Endodermal cell (in vitro differentiated cells): Measurements from ENCODE around the gene LAIR2. TPM values are rescaled to one million over a fixed set of nuclear protein-coding genes. Genes with fewer than 3 reads are reported as not detected.
A peak's percentile ranks its signal among the peaks of the same experiment; 100 is the strongest.

Experiments used
- DNase-seq: peaks from one replicate; pipeline ENCODE4 v3.0.0-alpha.2; 2017
- H3K27ac ChIP-seq: 2 replicates; pipeline ENCODE4 v1.5.1; 2013; ENCODE audit warnings: mild to moderate bottlenecking, low read depth, low read length, moderate library complexity
- H3K27me3 ChIP-seq: 2 replicates; pipeline ENCODE4 v1.6.1; 2013; ENCODE audit warnings: mild to moderate bottlenecking, low read length, moderate library complexity; ENCODE audit not compliant: insufficient read depth, control insufficient read depth, poor library complexity, severe bottlenecking
- H3K36me3 ChIP-seq: 2 replicates; pipeline ENCODE4 v1.7.0; 2013; ENCODE audit warnings: mild to moderate bottlenecking, low read length, moderate library complexity; ENCODE audit not compliant: control insufficient read depth, insufficient read depth
- H3K4me1 ChIP-seq: one replicate; pipeline ENCODE4 v1.7.0; 2013; ENCODE audit warnings: low read length; ENCODE audit not compliant: control insufficient read depth, insufficient read depth
- H3K4me3 ChIP-seq: 2 replicates; pipeline ENCODE4 v1.5.1; 2013; ENCODE audit warnings: mild to moderate bottlenecking, low read length, moderate library complexity
- H3K9ac ChIP-seq: 2 replicates; pipeline ENCODE4 v1.6.1; 2013; ENCODE audit warnings: mild to moderate bottlenecking, low read length, moderate library complexity; ENCODE audit not compliant: poor library complexity, severe bottlenecking; ENCODE audit errors: extremely low read depth
- H3K9me3 ChIP-seq: 2 replicates; pipeline ENCODE4 v1.6.1; 2013; ENCODE audit warnings: mild to moderate bottlenecking, low read length, moderate library complexity; ENCODE audit not compliant: control insufficient read depth
- H3K27ac Mint-ChIP-seq: 2 replicates; pipeline ENCODE4 v1.8.0; 2020; ENCODE audit warnings: mixed read lengths
- H3K27me3 Mint-ChIP-seq: 2 replicates; pipeline ENCODE4 v1.8.0; 2021; ENCODE audit warnings: mild to moderate bottlenecking, mixed read lengths; ENCODE audit not compliant: insufficient read depth
- H3K36me3 Mint-ChIP-seq: 2 replicates; pipeline ENCODE4 v1.8.0; 2020; ENCODE audit warnings: low read depth, mixed read lengths
- H3K4me1 Mint-ChIP-seq: 2 replicates; pipeline ENCODE4 v1.8.0; 2020; ENCODE audit warnings: mixed read lengths
- H3K4me3 Mint-ChIP-seq: 2 replicates; pipeline ENCODE4 v1.8.0; 2020; ENCODE audit warnings: mild to moderate bottlenecking, moderate library complexity, mixed read lengths
- H3K9me3 Mint-ChIP-seq: 2 replicates; pipeline ENCODE4 v1.8.0; 2020; ENCODE audit warnings: mild to moderate bottlenecking, mixed read lengths
- WGBS, 2 experiments: methylation state at CpG; one replicate each; pipeline versions ENCODE4 v1.1.5 to v1.1.7; 2013; ENCODE audit warnings: missing lambda C conversion rate in 2 of 2, mixed read lengths in 1 of 2; ENCODE audit not compliant: insufficient coverage in 1 of 2, insufficient read length in 1 of 2; 5-methylcytosine and 5-hydroxymethylcytosine counted together
- total RNA-seq, 2 donors: library from RNA; stranded (reverse); fragmentation: NEBNext Ultra II Directional in 1 of 2; extraction: Animal tissue kit (Norgen Biotek cat#: 25700) in 1 of 2; gene quantifications; 2 replicates in 1 of 2; 3 replicates in 1 of 2; pipeline ENCODE4 v1.2.1, GENCODE V29; 2021
- TF ChIP-seq, protein P1 (sequence below): fragments of 200-600 bp; sonication (generic); conservative IDR thresholded peaks from 2 replicates; pipeline ENCODE4 v1.5.0; 2021; ENCODE audit warnings: antibody characterized with exemption, mild to moderate bottlenecking

LAIR2 gene
- total RNA-seq, 2 donors from 2014 or later, result not detected

DNA sequence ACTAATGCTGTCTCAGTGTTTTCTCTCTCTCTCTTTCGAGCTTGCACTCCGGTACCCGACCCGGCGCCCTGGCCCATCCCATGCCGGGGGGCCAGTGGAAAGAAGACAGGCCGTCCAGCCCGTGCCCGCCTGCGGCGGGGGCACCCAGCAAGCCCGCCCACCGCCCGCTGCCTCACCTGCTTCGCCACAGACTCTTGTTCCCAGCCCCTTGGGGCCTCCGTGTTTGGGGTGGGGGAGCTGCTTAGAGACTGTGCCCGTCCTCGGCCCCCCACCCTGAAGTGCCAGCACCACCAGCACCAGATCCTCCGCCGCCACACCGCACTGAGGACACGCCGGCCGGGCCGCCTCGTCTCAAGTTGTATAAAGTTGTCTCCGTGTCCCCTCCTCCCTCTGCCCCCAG lies 41.4 kb upstream of the LAIR2 start:
- Histone ChIP-seq H3K9me3 (no peaks in the 10 kb centered on the region), H3K27me3 (no peaks in the 10 kb centered on the region), H3K4me3 (no peak overlapping the region), H3K36me3 (peaks cover 48% of the 10 kb centered on the region), H3K9ac (no peak overlapping the region), H3K4me1 (no peaks in the 10 kb centered on the region), H3K27ac (no peak overlapping the region)
- TF ChIP-seq, protein P1, sequence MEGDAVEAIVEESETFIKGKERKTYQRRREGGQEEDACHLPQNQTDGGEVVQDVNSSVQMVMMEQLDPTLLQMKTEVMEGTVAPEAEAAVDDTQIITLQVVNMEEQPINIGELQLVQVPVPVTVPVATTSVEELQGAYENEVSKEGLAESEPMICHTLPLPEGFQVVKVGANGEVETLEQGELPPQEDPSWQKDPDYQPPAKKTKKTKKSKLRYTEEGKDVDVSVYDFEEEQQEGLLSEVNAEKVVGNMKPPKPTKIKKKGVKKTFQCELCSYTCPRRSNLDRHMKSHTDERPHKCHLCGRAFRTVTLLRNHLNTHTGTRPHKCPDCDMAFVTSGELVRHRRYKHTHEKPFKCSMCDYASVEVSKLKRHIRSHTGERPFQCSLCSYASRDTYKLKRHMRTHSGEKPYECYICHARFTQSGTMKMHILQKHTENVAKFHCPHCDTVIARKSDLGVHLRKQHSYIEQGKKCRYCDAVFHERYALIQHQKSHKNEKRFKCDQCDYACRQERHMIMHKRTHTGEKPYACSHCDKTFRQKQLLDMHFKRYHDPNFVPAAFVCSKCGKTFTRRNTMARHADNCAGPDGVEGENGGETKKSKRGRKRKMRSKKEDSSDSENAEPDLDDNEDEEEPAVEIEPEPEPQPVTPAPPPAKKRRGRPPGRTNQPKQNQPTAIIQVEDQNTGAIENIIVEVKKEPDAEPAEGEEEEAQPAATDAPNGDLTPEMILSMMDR, result no peak
- no peak overlapping the region for H3K27ac Mint-ChIP-seq
- DNase-seq, result no peak
- WGBS, 2 experiments, result 95 to 97% methylated on average over 9 to 27 of the region's 27 CpGs
- H3K4me3 Mint-ChIP-seq, result no peak overlapping the region
- H3K27me3 Mint-ChIP-seq, result peaks cover 10% of the 10 kb centered on the region
- peaks cover 7% of the 10 kb centered on the region for H3K9me3 Mint-ChIP-seq
- no peaks in the 10 kb centered on the region for H3K4me1 Mint-ChIP-seq
- H3K36me3 Mint-ChIP-seq, result peaks cover 44% of the 10 kb centered on the region

DNA sequence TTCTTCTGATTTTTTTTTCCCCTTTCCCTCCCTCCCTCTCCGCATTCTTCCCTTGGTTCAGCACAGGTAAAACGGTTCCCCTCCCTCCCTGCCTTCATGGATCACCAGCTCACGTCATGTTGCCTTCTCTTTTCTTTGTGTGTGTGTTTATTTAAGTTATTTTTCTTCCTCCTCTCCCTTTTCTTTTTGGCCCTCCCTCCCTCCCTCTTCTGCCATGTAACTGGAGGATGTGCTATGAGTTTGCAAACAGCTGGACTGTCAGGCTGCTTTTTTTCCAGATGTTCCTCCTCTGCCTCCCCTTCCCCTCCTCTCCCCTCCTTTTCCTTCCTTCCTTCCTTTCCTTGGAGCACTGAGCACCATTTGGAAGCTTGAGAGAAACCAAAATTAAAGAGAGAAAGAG lies 41.0 kb upstream of the LAIR2 start:
- no peaks in the 10 kb centered on the region for H3K4me1 ChIP-seq
- H3K4me1 Mint-ChIP-seq, result no peaks in the 10 kb centered on the region
- H3K9ac ChIP-seq, result no peak overlapping the region
- peaks cover 44% of the 10 kb centered on the region for H3K36me3 ChIP-seq
- H3K27ac Mint-ChIP-seq, result no peak overlapping the region
- WGBS, 2 experiments, result 100% methylated on average over 1 of the region's 3 CpGs; no CpG with 5 or more reads in 1 of the 2 experiments
- no peak overlapping the region for H3K4me3 ChIP-seq
- TF ChIP-seq, protein P1, result no peak
- no peaks in the 10 kb centered on the region for H3K9me3 ChIP-seq
- peaks cover 40% of the 10 kb centered on the region for H3K36me3 Mint-ChIP-seq
- DNase-seq, result no peak
- no peaks in the 10 kb centered on the region for H3K27me3 ChIP-seq
- no peak overlapping the region for H3K4me3 Mint-ChIP-seq
- no peak overlapping the region for H3K27ac ChIP-seq
- H3K27me3 Mint-ChIP-seq, result peaks cover 14% of the 10 kb centered on the region
- peaks cover 7% of the 10 kb centered on the region for H3K9me3 Mint-ChIP-seq

DNA sequence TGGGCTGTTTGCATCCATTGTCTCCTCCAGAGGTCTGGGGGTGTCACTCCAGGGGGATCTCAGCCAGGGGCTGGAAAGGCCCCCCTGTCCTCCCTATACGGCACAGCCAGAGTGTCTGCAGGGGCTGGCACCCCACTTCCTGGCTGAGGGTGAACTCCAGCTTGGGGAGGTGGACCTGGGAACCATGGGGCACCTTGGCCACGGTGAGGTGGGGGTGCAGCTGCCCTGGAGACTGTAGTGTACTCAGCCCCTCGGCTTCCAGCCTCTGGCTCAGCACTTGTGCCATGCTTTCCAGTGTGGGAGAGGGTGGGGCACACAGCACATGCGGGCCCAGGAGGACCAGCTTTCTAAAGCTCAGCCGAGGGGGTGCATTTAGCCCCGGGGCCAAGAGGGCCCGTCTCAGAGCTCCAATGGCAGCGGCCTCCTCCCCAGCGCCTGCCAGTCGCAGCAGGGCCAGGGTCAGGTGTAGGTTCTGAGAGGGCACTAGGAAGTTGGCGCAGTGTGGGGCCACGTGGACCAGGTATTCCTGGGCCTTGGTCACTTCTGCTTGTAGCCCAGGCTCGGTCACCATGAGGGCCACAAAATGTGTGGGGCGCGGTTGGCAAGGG lies 40.5 kb upstream of the LAIR2 start:
- Histone ChIP-seq H3K27ac (no peak overlapping the region), H3K4me3 (peak overlapping the region; percentile 82), H3K4me1 (no peaks in the 10 kb centered on the region), H3K9ac (no peak overlapping the region), H3K36me3 (peaks cover 39% of the 10 kb centered on the region), H3K27me3 (no peaks in the 10 kb centered on the region), H3K9me3 (no peaks in the 10 kb centered on the region)
- peak overlapping the region; percentile 68 for H3K4me3 Mint-ChIP-seq
- peaks cover 37% of the 10 kb centered on the region for H3K36me3 Mint-ChIP-seq
- no peaks in the 10 kb centered on the region for H3K4me1 Mint-ChIP-seq
- peak; percentile 48 for DNase-seq
- TF ChIP-seq, protein P1, result no peak
- H3K27ac Mint-ChIP-seq, result no peak overlapping the region
- peaks cover 7% of the 10 kb centered on the region for H3K9me3 Mint-ChIP-seq
- peaks cover 17% of the 10 kb centered on the region for H3K27me3 Mint-ChIP-seq
- WGBS, 2 experiments, result 92 to 93% methylated on average over 14 to 15 of the region's 15 CpGs
